ENCODE data around the gene ADGRA1.
A peak's percentile ranks its signal among the peaks of the same experiment; 100 is the strongest.

ADGRA1 gene

GRCh38 chr10:133056651-133057178 lies 31.0 kb upstream of the ADGRA1 start:
- DNase-seq = no peak

- DNase-seq = no peak
Measured at GRCh38 chr10:133058331-133059092, 29.2 kb upstream of the ADGRA1 start.

- DNase-seq = no peak
Measured at GRCh38 chr10:133059093-133059470, 28.6 kb upstream of the ADGRA1 start.

- DNase-seq = no peak
Measured at GRCh38 chr10:133059571-133059970, 28.2 kb upstream of the ADGRA1 start.

- DNase-seq = no peak
Measured at GRCh38 chr10:133060022-133060421, 27.7 kb upstream of the ADGRA1 start.

- no peak for DNase-seq
Measured at GRCh38 chr10:133060466-133060865, 27.3 kb upstream of the ADGRA1 start.

- DNase-seq = no peak
Measured at GRCh38 chr10:133060881-133061280, 26.8 kb upstream of the ADGRA1 start.

GRCh38 chr10:133061296-133062038 lies 26.3 kb upstream of the ADGRA1 start:
- no peak for DNase-seq

- DNase-seq = peak; percentile 23 to 45
Measured at GRCh38 chr10:133062085-133062484, 25.6 kb upstream of the ADGRA1 start.

GRCh38 chr10:133062635-133063034 lies 25.1 kb upstream of the ADGRA1 start:
- DNase-seq = no peak

- DNase-seq = no peak
Measured at GRCh38 chr10:133067149-133068105, 20.3 kb upstream of the ADGRA1 start.

- DNase-seq = no peak
Measured at GRCh38 chr10:133068111-133069032, 19.4 kb upstream of the ADGRA1 start.

- no peak for DNase-seq
Measured at GRCh38 chr10:133069033-133069525, 18.6 kb upstream of the ADGRA1 start.

- no peak for DNase-seq
Measured at GRCh38 chr10:133070405-133070804, 17.3 kb upstream of the ADGRA1 start.

GRCh38 chr10:133070810-133071209 lies 16.9 kb upstream of the ADGRA1 start:
- no peak for DNase-seq

GRCh38 chr10:133071733-133072132 lies 16.0 kb upstream of the ADGRA1 start:
- DNase-seq = no peak

GRCh38 chr10:133072196-133072595 lies 15.5 kb upstream of the ADGRA1 start:
- no peak for DNase-seq

- DNase-seq = no peak
Measured at GRCh38 chr10:133072720-133073390, 14.9 kb upstream of the ADGRA1 start.

- DNase-seq = no peak
Measured at GRCh38 chr10:133075346-133076137, 12.2 kb upstream of the ADGRA1 start.

Data from SHP77 (cell line).